GM18508 (cell line): Measurements from ENCODE around the gene ADAMTS18.
"Not testable (repeated sequence)": the region's sequence is repeated elsewhere in the genome, so short reads cannot be mapped to it uniquely, and the experiment has no call there.

Source experiments
- ATAC-seq: cut with Tn5 transposase; IDR thresholded peaks from one replicate; pipeline ENCODE4 v1.9.1; 2021; ENCODE audit warnings: moderate number of reproducible peaks; ENCODE audit not compliant: insufficient read depth, unreplicated experiment

The ADAMTS18 gene

DNA sequence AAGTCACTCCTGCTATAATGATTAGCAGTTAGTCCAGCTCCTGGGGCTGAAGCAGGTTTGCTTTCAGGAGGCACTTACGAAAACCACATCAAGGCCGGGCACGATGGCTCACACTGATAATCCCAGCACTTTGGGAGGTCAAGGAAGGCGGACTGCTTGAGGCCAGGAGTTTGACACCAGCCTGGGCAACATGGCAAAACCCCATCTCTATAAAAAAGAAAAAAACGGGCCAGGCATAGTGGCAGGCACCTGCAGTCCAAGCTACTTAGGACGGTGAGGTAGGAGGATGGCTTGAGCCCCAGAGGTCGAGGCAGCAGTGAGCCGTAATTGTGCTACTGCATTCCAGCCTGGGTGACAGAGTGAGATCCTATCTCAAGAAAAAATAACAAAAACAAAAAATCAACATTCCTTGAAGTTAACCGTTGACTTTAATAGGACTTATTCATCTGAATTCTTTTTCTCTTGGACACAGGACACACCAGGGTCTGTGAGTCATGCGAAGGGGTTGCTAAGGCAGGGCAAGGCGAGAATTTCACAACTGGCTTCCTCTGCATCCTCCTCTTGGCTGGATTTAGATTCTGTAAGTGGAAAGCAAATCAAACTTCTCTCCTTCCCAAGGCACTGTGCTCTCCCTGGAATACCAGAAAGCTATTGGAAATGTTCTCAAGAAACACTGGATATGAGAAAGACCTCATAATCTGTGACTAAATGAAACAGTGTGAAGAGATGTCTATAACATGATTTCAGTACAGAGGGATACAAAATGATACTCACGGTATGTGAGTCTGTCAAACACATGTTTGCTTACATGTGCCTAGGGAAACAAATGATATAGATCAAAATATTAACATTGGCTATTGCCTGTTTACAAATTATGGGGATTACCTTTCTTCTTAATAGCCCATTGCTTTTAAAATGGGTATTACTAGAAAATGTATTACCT is 136.1 kb downstream of the ADAMTS18 start:
- no peak for ATAC-seq

DNA sequence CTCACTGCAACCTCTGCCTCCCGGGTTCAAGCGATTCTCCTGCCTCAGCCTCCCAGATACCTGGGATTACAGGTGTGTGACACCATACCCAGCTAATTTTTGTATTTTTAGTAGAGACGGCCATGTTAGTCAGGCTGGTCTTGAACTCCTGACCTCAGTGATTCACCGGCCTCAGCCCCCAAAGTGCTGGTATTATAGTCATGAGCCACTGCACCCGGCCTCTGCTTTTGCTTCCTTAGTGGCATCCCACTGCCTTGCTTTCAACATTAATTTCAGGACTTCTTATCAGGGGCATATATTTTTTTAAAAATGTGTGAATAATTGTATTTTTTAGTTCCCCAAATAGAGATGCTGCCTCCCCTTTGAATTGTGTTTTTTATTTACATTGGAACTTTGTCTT is 136.8 kb downstream of the ADAMTS18 start:
- ATAC-seq = no peak

DNA sequence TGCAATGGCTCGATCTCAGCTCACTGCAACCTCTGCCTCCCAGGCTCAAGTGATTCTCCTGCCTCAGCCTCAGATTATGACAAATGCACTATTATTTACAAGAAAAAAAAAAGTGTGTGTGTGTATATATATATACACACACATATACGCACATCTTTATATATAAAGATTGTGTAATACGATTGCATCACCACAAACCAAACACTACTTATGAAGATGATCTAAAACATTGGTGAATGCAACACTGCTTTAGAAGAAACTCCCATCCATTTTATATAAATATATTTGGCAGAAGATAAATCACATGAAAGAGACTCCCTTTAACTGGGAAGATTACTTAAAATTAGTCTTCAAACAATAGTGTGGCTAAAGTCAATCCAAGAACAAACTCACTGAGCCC is 138.9 kb downstream of the ADAMTS18 start:
- ATAC-seq = no peak

DNA sequence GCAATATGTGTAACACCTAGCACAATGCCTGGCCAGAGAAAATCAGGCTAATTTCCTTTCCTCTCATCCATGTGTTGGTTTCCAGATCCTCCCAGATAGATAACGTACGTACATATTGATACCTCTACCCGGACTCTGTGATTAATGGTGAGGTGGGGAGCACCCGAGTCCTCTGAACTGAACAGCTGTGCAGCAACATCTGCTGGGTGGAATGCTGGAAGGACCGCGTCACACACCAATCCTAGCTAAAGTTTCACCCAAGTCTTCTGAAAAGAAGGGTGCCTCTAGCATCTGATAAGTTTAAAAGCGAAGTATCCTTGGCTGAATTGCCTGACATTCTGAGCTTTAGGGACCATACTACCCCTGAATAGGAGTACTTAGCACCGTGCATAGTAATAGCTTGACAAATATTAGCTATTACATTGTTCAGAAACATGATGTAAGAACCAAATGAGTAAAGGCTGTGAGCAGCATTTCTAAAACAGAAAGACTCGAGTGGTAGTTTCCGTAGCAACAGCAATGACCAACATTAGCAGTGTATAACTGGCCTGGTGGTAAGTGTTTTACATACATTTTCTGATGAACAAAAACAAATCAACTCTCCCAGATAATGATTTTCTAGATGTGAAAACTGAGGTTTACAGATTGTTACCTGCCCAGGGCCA is 144.3 kb downstream of the ADAMTS18 start:
- no peak for ATAC-seq

DNA sequence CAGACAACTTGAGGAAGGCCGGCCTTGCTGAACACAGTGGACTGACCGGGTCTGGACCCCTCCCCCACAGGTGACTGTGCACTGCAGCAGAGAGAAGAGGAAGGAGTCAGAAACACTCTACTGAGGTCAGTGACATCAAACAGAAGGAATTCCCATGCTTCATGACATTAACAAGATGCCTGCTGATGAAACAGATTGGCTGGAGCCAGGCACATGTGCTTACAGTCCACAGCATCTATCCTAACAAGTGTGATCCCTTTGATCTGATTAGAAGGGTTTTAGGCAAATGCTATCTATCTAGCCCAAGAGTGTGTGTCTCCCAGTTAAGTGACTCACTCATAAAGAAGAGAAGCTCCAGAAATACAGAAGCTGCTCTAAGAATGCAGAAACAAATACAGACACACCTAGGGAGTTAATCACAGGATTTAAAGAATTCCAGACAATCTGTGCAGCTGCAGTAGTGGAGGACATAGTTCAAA is 145.5 kb downstream of the ADAMTS18 start:
- ATAC-seq = no peak

DNA sequence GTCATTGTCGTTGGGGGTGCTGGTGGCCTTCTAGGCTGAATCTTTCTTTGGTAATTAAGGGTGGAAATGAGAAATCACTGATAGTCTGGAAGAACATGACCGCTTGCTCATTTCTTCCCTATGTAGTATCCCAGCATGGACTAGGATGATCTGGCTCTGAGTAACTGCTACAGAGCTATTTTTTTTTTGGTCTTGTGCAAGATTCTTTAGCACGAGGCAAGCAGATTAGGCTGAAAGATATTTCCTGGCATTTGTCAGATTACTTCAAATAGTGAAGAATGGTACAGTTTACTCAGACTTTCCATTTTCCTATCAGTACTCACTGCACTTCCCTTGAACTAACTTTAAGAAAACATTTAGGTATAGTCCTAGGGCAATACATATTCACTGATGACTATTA is 146.6 kb downstream of the ADAMTS18 start:
- ATAC-seq = no peak

DNA sequence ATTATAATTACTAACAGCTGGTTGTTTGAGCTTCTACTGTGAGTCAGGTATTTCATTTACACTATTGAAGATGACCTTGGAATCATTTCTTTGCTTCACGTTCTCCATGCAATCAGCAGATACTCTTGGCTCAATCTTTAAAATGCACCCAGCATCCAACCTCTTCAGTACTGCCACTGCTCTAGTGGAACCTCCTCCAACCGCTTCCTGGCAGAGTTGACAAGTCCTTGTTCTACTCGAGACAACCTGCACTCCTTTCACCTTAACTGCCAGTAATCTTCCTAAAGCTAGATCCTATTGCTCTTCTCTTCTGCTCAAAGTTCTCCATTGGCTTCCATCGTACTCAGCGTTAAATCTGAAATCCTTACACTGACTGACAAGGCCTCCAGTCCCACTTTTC is 149.2 kb downstream of the ADAMTS18 start:
- no peak for ATAC-seq

DNA sequence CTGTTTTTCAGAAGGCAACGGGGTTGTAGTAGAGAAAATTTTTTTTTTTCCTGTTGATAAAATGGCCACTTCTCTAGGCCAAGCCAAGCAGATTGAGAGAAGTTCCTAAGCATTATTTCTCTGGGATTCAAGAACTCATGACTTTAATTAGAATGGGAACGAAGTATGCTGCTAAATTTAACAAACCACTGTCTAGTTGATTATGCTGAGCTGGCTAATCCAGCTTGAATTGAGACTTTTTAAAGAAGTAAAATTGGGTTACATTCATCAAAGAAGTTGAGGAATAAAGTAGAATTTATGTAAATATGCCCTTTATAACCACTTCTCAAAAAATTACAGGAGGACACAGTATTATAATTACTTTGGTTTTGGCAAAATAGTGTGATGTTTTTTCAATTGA is 152.5 kb downstream of the ADAMTS18 start:
- ATAC-seq = no peak

DNA sequence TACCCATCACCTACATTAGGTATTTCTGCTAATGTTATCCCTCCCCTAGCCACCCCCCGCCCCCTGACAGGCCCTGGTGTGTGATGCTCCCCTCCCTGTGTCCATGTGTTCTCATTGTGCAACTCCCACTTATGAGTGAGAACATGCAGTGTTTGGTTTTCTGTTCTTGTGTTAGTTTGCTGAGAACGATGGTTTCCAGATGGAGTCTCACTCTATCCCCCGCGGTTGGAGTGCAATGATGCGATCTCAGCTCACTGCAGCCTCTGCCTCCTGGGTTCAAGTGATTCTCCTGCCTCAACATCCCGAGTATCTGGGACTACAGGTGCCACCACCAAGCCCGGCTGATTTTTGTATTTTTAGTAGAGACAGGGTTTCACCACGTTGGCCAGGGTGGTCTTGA is 155.5 kb downstream of the ADAMTS18 start:
- ATAC-seq = not testable (repeated sequence)

DNA sequence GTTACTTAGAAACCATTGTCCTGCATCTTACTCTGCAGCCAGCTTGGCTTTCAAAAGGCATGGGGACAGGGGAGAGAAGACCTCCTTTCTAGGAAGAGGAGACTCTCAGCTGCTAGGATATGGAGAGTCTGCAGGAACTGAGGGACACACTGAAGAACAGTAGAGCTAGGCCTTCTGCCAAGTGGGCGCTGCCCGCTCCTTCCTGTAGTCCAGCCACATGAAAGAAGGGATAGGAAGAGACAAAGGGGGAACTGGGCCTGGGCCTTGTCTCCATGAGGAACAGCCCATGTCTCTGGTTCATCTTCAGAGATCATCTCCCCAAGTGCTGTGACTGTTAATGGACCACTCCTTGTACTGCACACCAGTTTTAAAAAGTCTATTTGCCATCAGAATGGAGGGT is 157.3 kb downstream of the ADAMTS18 start:
- ATAC-seq = no peak

DNA sequence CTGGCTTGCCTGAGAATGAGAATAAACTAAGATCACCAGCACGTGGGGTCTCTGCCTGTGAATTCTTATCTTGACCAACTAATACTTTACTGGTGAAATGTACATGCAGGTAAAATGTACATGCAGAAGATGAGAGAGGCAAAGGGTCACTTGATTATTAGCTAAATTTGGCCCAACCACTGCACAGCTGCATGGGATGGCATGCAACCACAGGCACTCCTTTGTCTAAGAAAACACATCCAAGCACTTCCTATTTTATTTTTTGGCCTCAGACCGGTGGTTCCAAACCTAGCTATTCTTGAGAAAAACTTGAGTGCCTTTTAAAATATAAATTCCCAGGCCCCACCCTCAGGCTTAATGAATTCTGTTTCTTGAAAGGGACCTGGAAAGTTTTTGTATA is 157.7 kb downstream of the ADAMTS18 start:
- no peak for ATAC-seq

DNA sequence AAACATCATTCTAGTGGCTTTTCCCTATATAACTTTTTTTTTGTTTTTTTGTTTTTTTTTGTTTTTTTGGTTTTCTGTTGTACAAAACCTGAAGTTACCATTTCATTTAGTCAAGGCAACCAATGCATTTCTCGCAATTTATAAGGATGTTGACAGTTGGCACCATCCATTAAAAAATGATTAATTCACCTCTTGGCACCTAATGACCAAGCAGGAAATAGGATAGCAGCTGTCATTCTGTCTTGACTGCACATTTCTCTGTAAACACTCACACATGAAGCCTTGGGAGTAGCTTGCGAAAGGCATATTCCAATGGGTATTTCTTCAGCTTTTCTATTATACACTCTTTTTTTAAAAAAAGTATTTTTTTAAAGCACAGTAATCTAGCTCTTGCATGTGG is 158.2 kb downstream of the ADAMTS18 start:
- no peak for ATAC-seq

DNA sequence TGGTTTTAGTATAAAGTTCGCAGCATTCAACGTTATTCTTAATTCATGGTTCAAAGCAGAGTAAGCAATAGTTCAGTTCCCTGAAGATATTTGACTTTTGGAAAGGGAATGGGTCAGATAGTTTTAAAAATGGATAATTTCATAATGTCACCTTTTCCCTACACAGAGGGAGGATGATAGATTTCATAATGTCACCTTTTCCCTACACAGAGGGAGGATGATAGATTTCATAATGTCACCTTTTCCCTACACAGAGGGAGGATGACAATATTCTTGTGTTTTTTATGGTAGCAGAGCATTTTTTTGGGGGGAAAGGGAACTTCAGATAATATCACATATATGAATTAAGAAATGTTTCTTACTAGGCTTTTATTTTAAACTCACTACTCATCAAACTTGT is 159.5 kb downstream of the ADAMTS18 start:
- not testable (repeated sequence) for ATAC-seq

DNA sequence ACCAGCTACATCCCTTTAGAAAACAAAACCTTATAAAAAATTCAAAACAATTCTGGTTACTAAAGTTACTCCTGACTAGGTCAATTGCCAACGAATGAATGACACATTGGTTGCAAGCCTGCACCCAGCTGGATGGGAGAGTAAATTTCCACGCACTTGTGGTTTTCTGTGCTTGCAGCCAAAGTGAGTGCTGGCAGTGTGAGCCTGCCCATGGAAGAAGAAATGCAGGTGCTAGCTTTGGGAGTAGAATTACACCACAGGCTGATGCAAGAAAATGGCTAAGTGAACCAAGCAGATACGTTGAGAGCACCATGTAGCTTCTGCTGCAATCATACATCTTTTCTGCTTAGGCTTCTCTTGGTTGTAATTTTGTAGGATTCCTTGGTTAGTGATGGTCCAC is 161.0 kb downstream of the ADAMTS18 start:
- no peak for ATAC-seq

DNA sequence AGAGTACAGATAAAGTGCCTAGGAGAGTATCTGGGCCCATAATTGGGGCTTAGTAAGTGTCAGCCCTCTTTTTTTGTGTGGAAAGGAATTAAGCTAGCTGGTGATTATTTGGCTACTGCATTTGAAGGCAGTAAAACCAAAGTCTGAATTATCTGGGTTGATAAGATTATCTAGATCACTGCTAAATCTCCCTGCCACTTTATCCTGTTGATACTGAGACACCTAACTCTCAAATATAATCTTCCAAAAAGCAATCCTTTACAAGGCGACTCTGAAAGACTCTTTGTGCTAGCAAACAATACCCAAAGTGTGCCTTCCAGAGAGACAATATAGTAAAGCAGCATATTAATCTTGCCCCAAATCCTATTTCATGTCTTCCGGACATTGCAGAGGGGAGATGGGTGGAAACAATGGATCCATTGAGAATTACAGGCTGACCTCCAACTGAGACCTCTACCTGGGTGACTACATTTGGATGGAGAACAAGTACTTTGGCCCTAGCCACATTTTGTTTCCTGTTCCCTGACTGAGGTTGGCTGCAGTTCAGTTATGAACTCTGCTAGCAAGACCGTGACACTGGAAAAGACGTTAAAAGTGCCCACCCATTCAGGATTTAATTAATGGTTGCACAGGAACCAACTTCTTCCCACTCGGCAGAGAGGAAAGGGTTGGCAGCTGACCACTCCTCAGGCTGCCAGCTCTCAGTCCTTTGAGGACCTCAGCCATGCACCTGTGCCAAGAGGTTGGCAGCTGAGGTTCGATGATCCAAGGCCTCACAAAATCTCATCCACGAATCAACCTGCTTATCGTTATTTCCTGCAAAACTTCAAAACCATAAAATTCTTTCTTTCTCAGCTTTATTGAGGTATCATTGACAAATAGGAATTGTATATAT is 163.1 kb downstream of the ADAMTS18 start:
- ATAC-seq = no peak

DNA sequence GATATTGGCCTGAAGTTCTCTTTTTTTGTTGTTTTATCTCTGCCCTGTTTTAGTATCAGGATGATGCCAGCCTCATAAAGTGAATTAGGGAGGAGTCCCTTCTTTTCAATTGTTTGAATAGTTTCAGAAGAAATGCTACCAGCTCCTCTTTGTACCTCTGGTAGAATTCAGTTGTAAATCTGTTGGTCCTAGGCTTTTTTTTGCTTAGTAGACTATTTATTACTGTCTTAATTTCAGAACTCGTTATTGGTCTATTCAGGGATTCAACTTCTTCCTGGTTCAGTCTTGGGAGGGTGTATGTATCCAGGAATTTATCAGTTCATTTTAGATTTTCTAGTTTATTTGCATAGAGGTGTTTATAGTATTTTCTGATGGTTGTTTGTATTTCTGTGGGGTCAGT is 168.6 kb downstream of the ADAMTS18 start:
- not testable (repeated sequence) for ATAC-seq

DNA sequence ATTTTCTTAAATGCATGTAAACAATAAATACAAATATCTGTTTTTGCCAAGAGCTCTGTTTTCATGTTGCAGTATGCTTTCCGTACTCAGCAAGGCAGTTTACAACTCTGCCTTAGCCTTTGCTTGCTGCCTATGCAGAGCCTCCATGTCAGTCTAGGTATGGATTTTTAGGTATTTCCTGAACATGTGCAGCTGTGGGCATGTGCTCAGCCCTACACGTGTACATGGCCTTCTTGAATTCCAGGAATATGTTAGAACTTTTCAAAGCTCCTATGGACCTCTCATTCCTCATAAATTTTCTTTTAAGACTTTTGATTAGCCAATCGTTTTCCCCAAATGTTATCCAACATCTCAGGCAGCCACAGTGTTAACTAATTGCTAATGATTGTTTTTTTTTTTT is 171.9 kb downstream of the ADAMTS18 start:
- no peak for ATAC-seq

DNA sequence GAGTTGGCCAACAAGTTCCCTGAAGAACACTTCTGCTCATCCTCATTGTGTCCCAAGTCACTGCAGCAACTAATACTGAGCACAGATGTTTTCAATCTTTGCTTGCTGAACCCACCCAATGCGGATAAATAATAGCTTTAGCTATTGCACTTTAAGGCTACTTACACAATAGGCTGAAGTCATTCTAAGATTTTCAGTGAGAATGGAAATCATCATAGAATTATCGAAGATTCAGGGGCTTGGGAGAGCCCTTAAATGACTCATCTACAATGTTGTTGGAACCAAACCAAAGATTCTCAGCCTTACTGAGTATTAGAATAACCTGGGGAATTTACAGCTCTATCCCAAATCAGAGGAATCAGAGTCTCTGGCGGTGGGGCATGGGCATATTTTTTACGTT is 184.4 kb downstream of the ADAMTS18 start:
- no peak for ATAC-seq

DNA sequence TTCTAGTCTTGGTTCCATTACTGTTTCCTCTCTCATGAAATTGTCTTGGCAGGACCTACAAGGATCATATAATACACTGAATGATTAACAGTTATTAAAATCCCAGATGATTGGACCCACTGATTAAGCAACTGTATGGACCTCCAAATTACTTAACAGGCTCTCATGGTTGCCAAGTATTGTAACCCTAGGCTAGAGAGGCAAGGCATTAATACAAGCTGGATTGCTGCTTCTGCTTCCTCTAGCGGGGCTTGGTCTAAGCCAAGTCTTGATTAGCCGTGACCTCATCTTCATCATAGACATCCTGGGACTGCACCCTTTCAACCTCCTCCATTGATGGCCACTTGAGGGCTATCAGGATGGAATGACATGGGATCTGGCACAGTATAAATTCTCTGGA is 188.7 kb downstream of the ADAMTS18 start:
- ATAC-seq = no peak

DNA sequence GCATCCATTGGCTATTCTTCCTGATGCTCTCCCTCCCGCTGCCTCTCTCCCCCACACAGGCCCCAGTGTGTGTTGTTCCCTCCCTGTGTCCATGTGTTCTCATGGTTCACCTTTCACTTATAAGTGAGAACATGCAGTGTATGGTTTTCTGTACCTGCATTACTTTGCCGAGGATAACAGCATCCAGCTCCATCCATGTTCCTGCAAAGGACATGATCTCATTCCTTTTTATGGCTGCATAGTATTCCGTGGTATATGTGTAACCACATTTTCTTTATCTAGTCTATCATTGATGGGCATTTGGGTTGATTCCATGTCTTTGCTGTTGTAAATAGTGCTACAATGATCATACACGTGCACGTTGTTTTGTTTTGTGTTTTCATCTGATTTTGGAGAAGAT is 192.4 kb downstream of the ADAMTS18 start:
- not testable (repeated sequence) for ATAC-seq

DNA sequence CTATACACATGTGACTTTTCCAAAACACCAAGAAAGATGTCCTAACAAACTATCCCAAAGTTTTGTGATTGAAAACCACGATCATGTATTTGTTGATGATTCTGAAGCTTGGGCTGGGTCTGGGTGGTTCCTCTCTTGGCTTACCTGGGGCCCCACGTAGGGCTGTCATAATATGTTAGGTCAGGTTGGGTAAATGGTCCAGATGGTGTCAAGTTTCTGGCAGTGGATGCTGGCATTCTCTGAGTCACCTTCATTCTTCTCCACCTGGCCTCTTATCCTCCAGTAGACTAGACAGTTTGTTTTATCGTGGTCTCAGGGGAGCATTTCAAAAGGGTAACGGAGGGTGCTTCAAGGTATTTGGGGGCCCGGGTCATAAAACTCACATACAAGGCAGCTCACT is 196.2 kb downstream of the ADAMTS18 start:
- no peak for ATAC-seq
